Fibroblast of lung (primary cell): ENCODE measurements around the gene PCSK6. TPM values are rescaled to one million over a fixed set of nuclear protein-coding genes. Genes with fewer than 3 reads are reported as not detected.

ENCODE experiments used
- DNase-seq, 2 donors: peaks; one replicate each; pipeline versions ENCODE4 v3.0.0 to v3.0.0-alpha.2; 2010; ENCODE audit warnings: low read depth in 2 of 2
- H2AFZ ChIP-seq: 2 replicates; pipeline ENCODE4 v1.5.1; 2012; ENCODE audit warnings: low read length, control low read depth, inconsistent platforms
- H3K27ac ChIP-seq: 2 replicates; pipeline ENCODE4 v1.5.1; 2011; ENCODE audit warnings: low read length, control low read depth; ENCODE audit not compliant: insufficient read depth
- H3K27me3 ChIP-seq: 2 replicates; pipeline ENCODE4 v1.5.1; 2011; ENCODE audit warnings: mild to moderate bottlenecking, low read length; ENCODE audit not compliant: control insufficient read depth, insufficient read depth
- H3K36me3 ChIP-seq: 2 replicates; pipeline ENCODE4 v1.5.1; 2011; ENCODE audit warnings: low read length; ENCODE audit not compliant: control insufficient read depth, insufficient read depth
- H3K4me1 ChIP-seq: 2 replicates; pipeline ENCODE4 v1.5.1; 2011; ENCODE audit warnings: low read length; ENCODE audit not compliant: control insufficient read depth, insufficient read depth; ENCODE audit errors: extremely low read depth
- H3K4me2 ChIP-seq: 2 replicates; pipeline ENCODE4 v1.5.1; 2011; ENCODE audit warnings: low read length, control low read depth; ENCODE audit not compliant: insufficient read depth; ENCODE audit errors: extremely low read depth
- H3K4me3 ChIP-seq, 4 experiments: fragments of 200-600 bp in 1 of 4; sonication (generic) in 1 of 4; replicated peaks in 1 of 4; 2 replicates each; pipeline ENCODE4 v1.5.1; 2011 to 2016; ENCODE audit warnings: low read length in 4 of 4, low read depth in 3 of 4, mild to moderate bottlenecking in 3 of 4, control low read depth in 2 of 4, inconsistent platforms in 1 of 4, mixed read lengths in 1 of 4; ENCODE audit not compliant: insufficient read depth in 1 of 4; ENCODE audit errors: control extremely low read depth in 1 of 4
- H3K79me2 ChIP-seq: 2 replicates; pipeline ENCODE4 v1.5.1; 2012; ENCODE audit warnings: mild to moderate bottlenecking, low read length, inconsistent platforms; ENCODE audit not compliant: control insufficient read depth, insufficient read depth
- H3K9ac ChIP-seq: 2 replicates; pipeline ENCODE4 v1.5.1; 2011; ENCODE audit warnings: mild to moderate bottlenecking, low read length, control low read depth; ENCODE audit not compliant: insufficient read depth
- H3K9me3 ChIP-seq: 2 replicates; pipeline ENCODE4 v1.5.1; 2012; ENCODE audit warnings: low read depth, low read length; ENCODE audit not compliant: control insufficient read depth, insufficient read depth
- H4K20me1 ChIP-seq: 2 replicates; pipeline ENCODE4 v1.5.1; 2011; ENCODE audit warnings: low read length; ENCODE audit not compliant: control insufficient read depth, insufficient read depth; ENCODE audit errors: extremely low read depth
- CTCF ChIP-seq, 2 donors: IDR thresholded peaks in 1 of 2; conservative IDR thresholded peaks in 1 of 2; 1 replicate in 1 of 2; 2 replicates in 1 of 2; pipeline ENCODE4 v1.5.1; 2011 to 2012; ENCODE audit warnings: low read length in 2 of 2, control low read depth in 1 of 2, inconsistent platforms in 1 of 2, low read depth in 1 of 2, mild to moderate bottlenecking in 1 of 2
- EZH2 ChIP-seq: IDR thresholded peaks from 2 replicates; pipeline ENCODE4 v1.5.1; 2012; ENCODE audit warnings: low read length, control low read depth, mild to moderate bottlenecking; ENCODE audit errors: missing control alignments
- polyA plus RNA-seq, 2 donors: library from polyadenylated mRNA; depleted of rRNA in 1 of 2; stranded (reverse) in 1 of 2; unstranded in 1 of 2; fragments of >200 nt; gene quantifications; 2 replicates each; pipeline ENCODE4 v1.2.1, GENCODE V29; 2011 to 2012; ENCODE audit warnings: missing spikeins in 1 of 2
- total RNA-seq: library from RNA; depleted of rRNA; stranded (reverse); fragments of >200 nt; gene quantifications from 2 replicates; pipeline ENCODE4 v1.2.1, GENCODE V29; 2014

The PCSK6 gene
- total and polyA plus RNA-seq, 2 donors (not counting 1 experiment from before 2014, with no cell fraction given): 0.02 to 0.83 TPM

DNA sequence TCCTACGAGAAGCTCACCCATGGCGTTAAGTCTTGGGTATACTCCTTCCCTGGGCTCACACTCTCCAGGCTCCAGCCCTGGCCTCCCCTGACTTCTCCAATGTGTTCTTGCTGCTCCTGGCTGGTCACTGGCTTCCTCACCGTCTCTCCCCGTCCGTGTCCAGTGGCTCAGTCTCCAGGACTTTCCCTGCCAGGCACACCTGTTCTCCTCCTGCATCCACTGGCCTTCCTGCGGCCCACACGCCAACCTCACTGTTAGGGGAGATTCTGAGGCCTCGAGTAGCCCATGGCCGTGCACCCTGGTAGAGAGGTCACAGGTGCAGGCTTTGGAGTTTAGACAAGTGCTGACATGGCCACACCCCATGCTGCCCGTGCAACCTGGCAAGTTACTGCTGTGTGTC lies 102.5 kb downstream of the PCSK6 start:
- H3K9ac ChIP-seq: no peak overlapping the region
- no peaks in the 10 kb centered on the region for H3K79me2 ChIP-seq
- no peak overlapping the region for H3K4me2 ChIP-seq
- no peaks in the 10 kb centered on the region for H3K27me3 ChIP-seq
- H3K27ac ChIP-seq: no peak overlapping the region
- H2AFZ ChIP-seq: no peak overlapping the region
- no peak overlapping the region for H3K4me3 ChIP-seq
- no peak for DNase-seq
- no peaks in the 10 kb centered on the region for H3K4me1 ChIP-seq
- H3K9me3 ChIP-seq: no peaks in the 10 kb centered on the region
- no peaks in the 10 kb centered on the region for H3K36me3 ChIP-seq
- no peaks in the 10 kb centered on the region for H4K20me1 ChIP-seq
- no peak for TF ChIP-seq CTCF (conservative IDR thresholded peaks at IDR 0.05 in 1 of 2, IDR thresholded peaks at IDR 0.05 in 1 of 2; ENCODE audit: low read depth in 1 of 2, low read length in 2 of 2)
- no peak for TF ChIP-seq EZH2

GRCh38 chr15:101386006-101386405 lies 103.5 kb downstream of the PCSK6 start:
- no peak overlapping the region for H3K4me3 ChIP-seq
- H3K27ac ChIP-seq: no peak overlapping the region
- no peaks in the 10 kb centered on the region for H3K79me2 ChIP-seq
- no peak overlapping the region for H3K4me2 ChIP-seq
- no peak overlapping the region for H2AFZ ChIP-seq
- no peaks in the 10 kb centered on the region for H3K4me1 ChIP-seq
- H3K36me3 ChIP-seq: no peaks in the 10 kb centered on the region
- H3K9me3 ChIP-seq: no peaks in the 10 kb centered on the region
- no peak overlapping the region for H3K9ac ChIP-seq
- no peaks in the 10 kb centered on the region for H4K20me1 ChIP-seq
- no peak for DNase-seq
- H3K27me3 ChIP-seq: no peaks in the 10 kb centered on the region
- TF ChIP-seq EZH2: no peak
- TF ChIP-seq CTCF (conservative IDR thresholded peaks at IDR 0.05 in 1 of 2, IDR thresholded peaks at IDR 0.05 in 1 of 2; ENCODE audit: low read depth in 1 of 2, low read length in 2 of 2): no peak

DNA sequence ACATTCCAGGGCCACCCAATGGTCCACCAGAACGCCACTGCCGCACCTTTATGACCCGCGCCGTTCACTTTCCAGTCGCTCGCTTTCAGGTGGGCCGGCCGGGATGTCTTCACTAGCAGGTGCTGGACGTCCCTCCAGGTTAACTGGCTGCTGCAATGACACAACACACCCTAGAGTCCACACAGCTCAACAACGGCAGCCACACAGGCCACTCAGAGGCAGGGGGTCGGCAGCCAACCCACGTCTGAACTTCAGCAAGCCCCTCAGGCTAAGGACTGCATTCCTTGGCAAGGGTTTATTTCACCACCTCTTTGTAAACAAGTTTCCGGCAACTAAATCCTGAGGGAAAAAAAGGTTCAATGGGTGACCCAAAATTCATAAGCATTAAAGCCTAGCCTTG lies 105.2 kb downstream of the PCSK6 start:
- H4K20me1 ChIP-seq: no peaks in the 10 kb centered on the region
- H2AFZ ChIP-seq: no peak overlapping the region
- TF ChIP-seq CTCF (conservative IDR thresholded peaks at IDR 0.05 in 1 of 2, IDR thresholded peaks at IDR 0.05 in 1 of 2; ENCODE audit: low read depth in 1 of 2, low read length in 2 of 2) (no peak), EZH2 (no peak)
- no peak for DNase-seq
- no peaks in the 10 kb centered on the region for H3K4me1 ChIP-seq
- no peak overlapping the region for H3K4me3 ChIP-seq
- H3K4me2 ChIP-seq: no peak overlapping the region
- no peak overlapping the region for H3K27ac ChIP-seq
- H3K9me3 ChIP-seq: no peaks in the 10 kb centered on the region
- no peaks in the 10 kb centered on the region for H3K36me3 ChIP-seq
- no peaks in the 10 kb centered on the region for H3K27me3 ChIP-seq
- no peak overlapping the region for H3K9ac ChIP-seq
- no peaks in the 10 kb centered on the region for H3K79me2 ChIP-seq
